Cerebellar nuclear complex (tissue), 1 donor: ENCODE results near the gene SLC6A3.

Source experiments
- DNase-seq, 2 experiments: peaks; one replicate each; lab custom pipeline; 2025; lab: John Stamatoyannopoulos, UW

SLC6A3 gene

DNA sequence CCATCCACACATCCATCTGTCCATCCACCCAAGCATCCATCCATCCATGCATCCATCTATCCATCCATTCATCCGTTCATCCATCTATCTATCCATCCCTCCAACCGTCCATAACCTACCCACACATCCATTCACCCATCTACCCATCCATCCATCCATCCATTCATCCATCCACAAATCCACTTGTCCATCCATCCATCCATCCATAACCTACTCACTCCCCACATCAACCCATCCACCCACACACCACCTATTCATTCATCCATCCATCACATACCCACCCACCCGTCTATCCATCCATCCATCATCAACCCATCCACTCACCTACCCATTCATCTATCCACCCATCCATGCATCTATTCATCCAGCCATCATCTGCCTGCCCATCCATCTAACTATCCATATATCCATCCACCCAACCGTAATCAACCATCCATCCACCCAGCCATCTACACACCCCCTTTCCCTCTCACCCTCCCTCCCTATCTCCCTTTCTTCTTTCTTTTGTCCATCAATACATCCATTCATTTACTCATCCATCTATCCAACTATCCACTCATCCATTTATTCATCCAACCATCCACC is 56.8 kb downstream of the SLC6A3 start:
- no peak for DNase-seq

DNA sequence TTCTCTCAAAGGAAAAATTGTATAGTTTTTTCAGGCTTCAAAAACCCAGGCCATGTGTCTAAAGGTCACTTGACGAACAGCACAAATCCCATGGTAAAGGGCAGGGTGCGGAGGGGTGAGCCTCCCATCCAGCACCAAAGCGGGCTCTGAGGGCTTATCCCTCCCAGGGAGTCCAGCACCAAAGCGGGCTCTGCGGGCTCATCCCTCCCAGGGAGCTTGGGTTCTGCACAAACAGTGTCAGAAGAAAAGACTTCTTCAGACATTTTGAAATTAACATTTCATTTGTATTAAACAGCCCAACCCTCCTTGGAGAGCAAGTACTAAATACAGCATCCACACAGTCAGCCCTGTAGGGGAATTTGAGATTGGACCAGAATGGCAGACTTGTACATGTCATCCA is 57.4 kb downstream of the SLC6A3 start:
- DNase-seq, result no peak

DNA sequence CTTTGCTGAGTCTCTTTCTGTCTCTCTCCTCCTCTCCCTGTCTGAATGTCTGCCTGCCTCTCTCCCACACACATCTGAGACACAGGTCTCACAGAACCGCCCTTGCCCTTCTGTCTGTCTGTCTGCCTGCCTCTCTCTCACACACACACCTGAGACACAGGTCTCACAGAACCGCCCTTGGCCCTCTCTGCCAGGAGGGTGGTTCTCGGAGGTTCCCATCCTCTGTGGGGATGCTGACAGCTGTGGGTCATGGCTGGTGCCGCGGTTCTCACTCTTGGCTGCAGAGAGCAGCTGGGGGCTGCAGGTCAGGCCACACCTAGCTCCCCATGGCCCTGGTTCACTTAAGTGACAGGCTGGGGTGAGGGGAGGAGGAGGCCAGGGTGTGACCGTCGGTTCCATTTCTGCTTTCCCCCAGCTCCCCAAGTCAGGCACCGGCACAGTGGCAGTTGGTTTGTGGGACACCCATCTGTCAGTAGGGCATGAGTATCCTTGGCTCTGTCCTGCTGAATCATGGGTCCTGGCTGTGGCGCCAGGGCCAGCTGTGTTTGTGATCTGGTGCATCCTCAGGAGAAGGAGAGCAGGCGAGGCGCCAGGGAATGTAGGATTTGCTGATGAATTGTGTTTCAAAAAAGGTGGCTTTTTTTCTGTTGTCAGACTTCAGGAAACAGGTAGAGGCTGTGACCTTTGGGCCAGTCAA is 58.0 kb downstream of the SLC6A3 start:
- DNase-seq, result no peak

DNA sequence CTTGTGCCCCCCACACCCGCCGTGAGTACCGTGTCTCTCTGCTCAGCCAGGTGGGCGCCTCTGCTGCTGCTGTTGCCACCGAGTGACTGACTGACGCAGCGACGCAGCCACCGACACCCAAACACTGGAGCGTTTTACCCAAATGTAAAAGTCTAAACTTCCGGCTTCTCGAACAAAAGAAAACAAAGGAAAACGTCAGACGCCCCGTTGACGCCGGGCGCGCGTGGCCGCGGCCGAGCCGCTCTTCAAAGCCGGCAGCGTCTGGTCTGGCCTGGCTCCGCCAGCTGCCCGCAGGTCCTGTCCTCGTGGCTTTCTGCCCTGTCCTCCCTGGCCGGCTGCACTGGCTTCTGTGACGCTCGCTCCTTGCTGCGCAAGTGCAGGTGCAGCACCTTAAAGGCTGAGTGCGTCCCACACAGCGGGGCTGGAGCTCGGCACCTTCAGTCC is 58.9 kb downstream of the SLC6A3 start:
- DNase-seq, result no peak

DNA sequence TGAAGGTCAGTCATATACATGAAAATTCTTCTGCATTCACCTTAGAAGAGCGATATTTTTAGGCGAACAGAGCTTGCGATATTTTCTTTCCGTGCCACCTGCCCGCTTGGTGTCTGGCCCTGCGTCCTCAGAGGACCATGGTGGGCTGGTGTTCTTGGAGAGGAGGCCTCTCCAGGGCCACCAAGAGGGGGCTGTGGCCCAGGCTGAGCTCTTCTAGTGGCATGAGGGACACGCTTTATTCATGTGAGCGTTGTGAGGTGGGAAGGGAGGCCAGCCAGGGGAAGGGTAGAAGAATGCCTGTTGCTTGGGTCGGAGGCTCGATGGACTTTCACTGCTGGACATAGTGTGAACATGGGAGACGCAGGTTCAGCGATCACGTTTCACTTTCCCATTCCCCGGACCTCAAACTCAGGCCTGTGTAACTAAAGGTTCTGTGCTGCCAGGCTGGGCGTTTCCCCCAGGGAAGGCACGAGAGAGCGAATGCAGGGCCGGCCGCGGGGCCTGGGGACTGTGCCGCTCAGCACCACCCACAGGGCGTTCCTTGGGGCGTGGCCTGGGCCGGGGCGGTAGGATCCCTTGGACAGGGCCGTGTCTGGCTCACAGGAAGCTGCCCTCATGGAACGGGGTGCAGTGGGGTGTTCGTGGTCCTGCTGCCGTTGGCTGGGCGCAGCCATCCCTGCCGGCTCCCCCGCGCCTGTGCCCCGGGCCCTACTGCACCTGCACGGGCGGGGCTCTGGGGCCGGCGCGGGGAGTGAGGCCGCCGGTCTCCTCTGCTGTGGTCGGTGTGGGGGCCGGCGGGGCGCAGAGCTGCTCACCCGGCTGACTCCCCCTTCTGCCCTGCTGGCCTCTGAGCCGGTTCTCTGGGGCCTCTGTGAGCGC is 59.6 kb downstream of the SLC6A3 start:
- DNase-seq, result peak in 1 of 2 experiments; percentile 19

DNA sequence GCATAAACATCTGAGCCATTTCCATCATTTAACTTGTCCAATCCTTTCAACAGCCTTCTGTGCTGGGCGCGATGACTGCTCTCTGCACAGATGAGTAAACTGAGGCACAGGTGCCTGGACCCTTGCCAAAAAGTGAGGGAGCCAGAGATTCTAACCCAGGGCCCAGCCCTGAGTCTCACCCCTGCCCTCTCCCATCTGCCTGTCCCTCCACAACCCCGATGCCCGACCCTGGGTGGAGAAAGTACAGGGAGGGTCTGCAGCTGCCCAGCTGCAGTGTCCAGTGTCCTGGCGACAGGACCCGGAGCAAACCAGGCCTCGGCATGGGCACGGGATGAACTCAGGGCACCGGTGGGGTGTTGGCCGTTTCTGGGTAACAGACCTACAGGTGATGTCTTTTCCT is 60.7 kb downstream of the SLC6A3 start:
- no peak for DNase-seq

DNA sequence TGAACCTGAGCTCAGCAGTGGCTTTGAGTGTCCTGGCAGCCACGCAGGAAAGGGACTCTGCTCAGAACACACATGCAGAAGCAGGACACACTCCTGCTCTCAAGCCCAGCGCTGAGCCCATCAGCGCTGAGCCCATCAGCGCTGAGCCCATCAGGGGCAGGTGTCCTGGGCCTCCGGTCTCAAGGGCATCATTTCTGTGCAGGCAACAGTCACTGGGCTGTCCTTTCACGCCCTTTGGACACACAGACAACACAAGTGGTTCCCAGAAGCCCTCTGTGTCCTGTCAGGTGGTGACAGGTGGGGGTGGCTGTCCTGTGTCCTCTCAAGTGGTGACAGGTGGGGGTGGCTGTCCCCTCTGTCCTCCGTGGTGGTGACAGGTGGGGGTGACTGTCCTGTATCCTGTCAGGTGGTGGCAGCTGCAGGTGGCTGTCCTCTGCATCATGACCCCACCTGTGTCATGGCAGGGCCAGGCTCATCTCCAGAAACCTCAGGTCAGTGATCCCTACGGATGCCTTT is 61.3 kb downstream of the SLC6A3 start:
- DNase-seq, result no peak

DNA sequence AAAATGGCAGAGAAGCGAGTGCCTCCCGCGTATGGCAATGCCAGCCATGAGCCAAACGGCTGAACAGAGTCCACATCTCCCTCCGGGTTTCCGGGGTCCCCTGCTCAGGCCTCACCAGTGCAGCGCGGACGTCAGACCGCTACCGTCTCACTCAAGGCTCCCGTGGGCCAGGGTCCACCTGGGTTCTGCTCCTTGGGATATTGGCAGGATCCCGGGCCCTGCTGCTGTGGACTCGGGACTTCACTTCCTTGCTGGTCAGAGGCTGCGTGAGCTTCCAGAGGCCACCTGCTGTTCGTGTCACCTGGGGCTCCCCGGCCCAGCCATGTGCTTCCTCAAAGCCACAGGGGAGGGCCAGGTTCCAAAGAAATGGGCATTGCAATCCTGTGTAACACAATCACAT is 61.9 kb downstream of the SLC6A3 start:
- no peak for DNase-seq

DNA sequence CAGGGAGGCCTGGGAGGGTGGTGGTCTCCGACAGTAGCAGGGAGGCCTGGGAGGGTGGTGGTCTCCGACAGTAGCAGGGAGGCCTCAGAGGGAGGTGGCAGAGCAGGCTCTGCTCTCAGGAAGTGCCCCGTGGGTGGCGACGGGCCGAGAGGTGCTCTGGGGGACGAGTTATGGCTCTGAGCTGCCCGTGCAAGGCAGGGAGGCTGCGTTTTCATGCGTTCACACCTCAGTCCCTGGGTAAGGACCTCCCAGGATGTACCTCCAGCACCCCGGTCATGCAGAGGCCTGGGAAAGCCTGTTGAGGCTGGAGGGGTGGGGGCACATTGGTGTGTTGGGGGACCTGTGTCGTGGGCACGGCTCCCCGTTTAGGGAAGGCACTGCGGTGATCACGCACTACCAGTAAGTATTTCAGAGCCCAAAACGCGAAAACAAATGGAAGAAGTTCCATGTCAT is 63.0 kb downstream of the SLC6A3 start:
- DNase-seq, result no peak

DNA sequence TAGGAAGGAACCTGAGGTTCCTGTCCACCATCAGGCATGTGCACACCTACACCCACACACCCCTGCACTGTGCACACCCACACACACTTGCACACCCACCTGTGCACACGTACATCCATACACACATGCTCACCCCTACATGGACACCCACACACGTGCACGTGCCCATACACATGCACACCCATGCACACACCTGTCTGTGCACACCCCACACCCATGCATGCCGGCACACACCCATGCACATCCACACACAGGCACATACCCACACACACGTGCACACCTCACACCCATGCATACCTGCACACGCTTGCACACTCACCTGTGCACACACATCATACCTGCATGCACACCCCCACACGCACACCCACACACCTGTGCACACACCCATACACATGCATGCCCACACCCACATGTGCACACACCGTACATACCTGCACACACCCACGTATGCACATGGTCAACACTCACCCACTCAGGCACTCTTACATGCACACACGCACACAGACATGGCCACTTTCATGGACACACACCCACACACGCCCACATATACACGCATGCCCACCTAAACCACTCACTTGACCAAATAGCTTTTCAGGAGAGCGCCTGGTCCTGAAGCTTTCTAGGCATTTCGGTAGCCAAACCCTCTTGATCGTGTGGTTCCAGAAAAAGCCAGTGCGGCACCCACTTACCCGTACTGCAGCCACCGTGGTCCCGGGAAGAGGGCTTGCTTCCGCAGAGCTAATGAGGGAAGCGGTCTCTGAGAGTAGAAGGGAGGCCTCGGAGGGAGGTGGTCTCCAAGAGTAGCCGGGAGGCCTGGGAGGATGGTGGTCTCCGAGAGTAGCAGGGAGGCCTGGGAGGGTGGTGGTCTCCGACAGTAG is 63.6 kb downstream of the SLC6A3 start:
- no peak for DNase-seq

DNA sequence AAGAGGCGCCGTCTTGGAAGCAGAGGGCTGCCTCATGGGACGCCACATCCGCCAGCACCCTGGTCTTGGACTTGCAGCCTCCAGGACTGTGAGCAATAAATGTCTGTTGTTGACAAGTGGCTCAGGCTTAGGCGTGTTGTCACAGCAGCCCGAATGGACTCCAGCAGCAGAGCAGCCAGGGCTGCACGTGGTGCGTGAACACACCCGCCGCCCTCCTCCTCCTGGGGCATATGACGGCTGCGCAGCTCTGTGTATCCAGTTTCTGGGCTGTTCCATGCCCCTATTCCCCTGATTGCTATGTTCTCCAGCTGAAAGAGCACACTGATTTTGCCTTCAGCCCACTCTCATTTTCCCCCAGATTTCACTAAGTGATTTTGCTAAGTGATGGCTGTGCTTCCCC is 64.3 kb downstream of the SLC6A3 start:
- no peak for DNase-seq

DNA sequence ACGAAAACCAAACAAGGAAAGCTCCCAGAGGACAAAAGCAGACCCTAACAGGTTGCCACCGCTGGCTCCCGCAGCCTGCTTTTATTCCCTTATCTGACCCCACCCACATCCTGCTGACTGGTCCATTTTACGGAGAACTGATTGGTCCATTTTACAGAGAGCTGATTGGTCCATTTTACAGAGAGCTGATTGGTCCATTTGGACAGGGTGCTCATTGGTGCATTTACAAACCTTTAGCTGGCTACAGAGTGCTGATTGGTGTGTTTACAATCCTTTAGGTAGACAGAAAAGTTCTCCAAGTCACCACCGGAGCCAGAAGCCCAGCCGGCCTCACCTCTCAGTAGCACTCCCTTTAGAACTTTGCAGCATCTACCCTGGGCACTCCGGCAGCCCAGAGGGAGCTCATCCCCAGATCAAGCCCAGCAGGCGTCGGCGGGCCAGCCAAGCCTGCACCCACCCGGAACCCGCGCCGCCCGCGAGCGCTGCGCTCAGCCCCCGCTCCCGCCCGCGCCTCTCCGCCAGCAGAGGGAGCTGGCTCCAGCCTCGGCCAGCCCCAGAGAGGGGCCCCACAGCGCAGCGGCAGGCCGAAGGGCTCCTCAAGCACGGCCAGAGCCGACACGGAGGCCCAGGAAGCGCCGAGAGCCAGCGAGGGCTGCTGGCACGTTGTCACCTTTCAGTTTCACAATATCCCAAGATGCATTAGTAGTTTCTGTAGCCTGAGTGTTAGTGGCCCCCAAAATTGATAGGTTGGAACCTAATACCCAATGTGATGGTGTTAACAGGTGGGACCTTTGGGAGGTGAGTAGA is 65.0 kb downstream of the SLC6A3 start:
- no peak for DNase-seq

DNA sequence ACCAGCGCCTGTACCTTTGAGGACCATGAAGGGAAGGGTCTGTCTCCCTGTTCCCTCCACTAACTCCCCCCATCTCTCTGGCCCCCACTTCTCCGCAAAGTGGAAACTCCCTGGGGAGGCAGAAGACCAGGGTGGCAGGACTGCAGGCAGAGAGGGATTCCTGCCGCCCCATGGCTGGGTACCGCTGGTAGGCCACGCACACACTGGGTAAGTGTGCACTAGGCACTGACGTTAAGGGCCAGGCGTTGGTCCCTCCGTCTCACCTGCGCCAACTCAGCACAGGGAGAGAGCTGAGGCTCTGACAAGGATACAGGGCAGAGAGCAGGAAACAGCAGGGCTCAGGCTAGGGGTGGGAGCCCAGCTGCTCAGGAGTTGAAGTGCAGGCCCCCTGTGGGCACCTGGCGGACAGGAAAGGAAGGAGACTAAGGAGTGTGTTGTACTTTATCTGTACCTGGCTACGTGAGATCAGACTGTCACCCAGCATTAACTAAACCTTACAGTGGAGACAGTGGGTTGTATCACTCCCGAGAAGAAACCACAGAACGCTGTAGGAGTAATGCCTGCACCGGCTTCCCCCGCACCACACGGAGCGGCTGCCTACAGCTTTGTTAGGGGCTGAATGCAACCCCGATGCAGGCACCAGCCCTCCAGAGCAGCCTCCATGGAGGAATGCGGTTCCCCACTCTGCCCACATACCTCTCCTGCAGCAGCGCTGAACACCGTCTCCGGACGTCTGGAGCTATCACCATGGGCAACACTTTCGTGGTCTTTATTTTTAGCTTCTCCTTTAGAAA is 66.2 kb downstream of the SLC6A3 start:
- DNase-seq, result no peak

DNA sequence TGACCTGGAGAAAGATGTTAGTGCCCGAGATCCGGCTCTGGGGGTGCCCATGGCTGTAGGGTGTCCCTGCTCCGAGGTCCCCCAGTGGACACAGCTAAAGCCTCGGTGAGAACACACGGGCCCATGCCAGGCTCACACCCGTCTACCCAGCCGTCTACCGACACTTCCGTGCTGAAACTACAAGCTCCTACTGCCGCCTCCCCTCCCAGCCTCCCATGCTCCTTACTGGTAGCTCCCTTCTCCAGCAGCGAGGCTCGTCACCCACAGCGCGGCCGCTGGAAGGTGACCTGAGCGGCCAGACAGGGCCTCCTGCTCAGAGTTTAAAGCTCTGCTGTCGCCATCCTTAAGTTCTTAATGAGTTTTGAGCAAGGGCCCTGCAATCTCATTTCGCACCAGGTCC is 67.1 kb downstream of the SLC6A3 start:
- no peak for DNase-seq

DNA sequence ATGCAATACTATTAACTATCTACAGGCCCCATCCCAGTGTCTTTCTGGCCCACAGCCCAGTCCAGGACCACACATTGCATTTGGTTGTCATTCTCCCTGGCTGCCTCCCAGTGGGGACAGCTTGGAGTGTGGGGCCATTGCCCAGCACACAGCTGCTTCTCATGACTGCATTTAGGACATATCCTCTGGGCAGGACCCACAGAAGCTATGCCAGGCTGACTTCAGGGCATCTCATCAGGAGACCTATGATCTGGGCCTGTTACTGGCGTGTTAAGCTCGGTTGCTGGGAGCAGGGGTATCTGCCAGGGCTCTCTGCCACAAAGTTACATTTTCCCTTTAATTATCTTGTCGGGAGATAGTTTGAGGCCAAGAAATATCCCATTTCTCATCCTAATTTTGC is 68.3 kb downstream of the SLC6A3 start:
- peak in 1 of 2 experiments; percentile 21 for DNase-seq

DNA sequence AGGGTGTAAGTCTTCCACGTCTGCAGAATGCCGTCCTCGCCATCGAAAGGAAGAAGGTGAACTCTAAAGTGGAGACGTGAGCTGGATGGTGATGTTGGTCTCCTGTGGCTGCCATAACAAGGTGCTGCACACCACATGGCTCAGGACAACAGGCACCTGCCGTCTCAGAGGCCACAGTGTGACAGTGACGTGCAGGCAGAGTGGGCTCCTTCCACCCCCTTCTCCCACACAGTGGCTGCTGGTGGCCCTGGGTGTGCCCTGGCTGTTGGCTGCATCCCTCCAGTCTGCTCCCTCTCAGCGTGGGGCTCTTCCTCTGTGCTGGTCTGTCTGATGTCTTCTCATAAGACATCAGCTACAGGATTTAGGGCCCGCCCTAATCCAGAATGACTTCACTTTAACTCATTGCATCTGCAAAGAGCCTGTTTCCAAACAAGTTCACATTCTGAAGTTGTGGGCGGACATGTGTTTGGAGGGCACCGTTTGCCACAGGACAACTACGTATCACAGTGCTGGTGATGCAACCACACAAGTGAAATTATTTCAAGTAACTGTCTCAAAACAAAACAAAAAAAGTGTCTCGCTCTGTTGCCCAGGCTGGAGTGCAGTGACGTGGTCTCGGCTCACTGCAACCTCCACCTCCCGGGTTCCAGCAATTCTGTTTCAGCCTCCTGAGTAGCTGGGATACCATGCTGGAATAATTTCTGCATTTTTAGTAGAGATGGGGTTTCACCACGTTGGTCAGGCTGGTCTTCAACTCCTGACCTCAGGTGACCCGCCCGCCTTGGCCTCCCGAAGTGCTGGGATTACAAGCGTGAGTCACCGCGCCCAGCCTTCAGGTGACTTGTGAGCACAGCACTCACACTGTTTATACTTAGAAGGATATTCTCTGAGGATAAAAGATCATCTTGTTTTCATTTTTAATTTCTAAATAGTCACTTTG is 69.1 kb downstream of the SLC6A3 start:
- DNase-seq, result no peak

DNA sequence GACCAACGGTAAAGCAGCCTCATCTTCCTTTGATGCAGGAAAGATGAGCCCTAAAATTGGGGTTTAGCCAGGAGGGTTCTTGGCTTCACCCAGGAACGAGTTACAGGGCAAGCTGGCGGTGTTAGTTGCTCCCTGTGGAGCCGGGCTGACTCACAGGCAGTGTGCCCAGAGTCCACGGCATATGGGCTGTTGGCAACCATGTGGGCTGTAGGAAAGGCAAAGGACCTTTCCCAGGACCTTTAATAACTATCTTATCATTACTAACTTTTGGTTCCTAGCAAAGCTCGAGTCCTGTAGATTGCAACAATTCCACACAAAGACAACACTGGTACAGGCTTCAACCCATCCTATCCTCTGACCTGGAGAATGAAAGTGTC is 70.6 kb downstream of the SLC6A3 start:
- peak; percentile 71 to 94 for DNase-seq

DNA sequence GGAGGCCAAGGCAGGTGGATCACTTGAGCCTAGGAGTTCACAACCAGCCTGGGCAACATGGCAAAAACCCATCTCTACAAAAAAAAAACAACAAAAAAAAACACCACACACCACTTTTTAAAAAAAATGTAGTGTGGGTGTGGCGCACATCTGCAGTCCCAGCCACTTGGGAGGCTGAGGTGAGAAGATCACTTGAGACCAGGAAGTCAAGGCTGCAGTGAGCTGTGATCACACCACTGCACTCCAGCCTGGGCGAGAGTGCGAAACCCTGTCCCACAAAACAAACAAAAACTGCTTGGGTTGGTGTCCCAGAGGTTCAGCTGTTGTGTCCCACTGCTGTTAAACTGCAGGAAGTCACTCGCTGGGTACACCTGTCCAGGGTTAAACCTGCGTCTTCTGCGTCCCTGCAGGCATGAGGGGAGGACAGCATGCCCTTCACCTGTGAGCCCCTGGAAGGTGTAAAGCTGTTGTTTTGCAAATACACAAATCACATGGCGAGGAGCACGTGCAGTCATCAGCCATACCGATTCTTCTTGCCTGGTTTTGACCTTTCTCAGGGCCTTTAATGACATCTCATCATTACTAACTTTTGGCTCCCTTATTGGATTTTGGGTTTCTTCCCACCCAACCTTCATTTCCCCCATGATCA is 71.1 kb downstream of the SLC6A3 start:
- DNase-seq, result no peak
